Tibial nerve (tissue), 4 donors: Measurements from ENCODE around the gene ARFGAP1.

Experiments used
- EP300 ChIP-seq, 2 donors: sonication (generic); formaldehyde crosslinking; IDR thresholded peaks; one replicate each; pipeline ENCODE4 v1.6.1; 2017; ENCODE audit warnings: antibody characterized with exemption in 2 of 2, mild to moderate bottlenecking in 1 of 2
- POLR2A ChIP-seq, 2 donors: fragments of 450-650 bp; IDR thresholded peaks; one replicate each; pipeline ENCODE4 v1.6.1; 2017; ENCODE audit warnings: antibody characterized with exemption in 2 of 2, mild to moderate bottlenecking in 2 of 2, moderate library complexity in 2 of 2
- TF ChIP-seq, protein P1 (sequence below), 5 experiments: fragments of 200-600 bp in 3 of 5; fragments of 450-650 bp in 2 of 5; sonication (generic) in 3 of 5; IDR thresholded peaks; one replicate each; pipeline ENCODE4 v1.5.1; 2016 to 2019; ENCODE audit warnings: antibody characterized with exemption in 5 of 5, mild to moderate bottlenecking in 3 of 5, moderate library complexity in 2 of 5

DNA sequence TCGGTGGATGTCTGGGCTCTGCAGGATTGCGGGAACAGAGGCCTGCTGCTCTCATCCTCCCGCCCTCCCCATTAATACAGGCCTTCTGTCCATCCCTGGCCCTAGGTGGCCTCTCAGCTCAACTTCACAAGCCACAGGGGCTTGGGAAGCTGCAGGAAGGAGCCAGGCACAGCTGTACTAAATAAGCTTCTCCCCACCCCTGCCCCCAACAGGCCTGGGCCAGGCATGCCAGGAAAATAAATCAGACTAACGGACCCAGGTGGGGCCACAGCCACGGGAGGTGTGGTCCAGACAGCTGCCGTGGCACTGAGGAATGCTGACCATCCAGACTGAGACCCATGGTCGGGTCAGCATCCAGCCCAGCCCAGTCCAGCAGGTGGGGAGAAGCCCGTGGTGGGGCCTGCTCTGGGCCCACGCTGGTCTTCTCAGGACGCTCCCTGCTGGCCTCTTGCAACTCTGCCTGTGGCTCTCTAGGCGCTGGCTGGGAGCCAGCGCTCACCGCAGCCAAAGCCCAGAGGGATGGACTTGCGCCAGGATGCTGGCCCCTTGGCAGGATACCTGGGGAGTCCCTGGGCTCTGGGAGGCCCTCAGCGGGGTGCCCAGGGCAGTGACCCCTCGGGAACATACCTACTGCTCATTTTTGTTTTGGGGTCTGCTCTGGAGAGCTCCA lies 48.1 kb upstream of the ARFGAP1 start:
- TF ChIP-seq POLR2A (IDR thresholded peaks at IDR 0.05) (no peak), EP300 (IDR thresholded peaks at IDR 0.05) (no peak)
- TF ChIP-seq, protein P1, sequence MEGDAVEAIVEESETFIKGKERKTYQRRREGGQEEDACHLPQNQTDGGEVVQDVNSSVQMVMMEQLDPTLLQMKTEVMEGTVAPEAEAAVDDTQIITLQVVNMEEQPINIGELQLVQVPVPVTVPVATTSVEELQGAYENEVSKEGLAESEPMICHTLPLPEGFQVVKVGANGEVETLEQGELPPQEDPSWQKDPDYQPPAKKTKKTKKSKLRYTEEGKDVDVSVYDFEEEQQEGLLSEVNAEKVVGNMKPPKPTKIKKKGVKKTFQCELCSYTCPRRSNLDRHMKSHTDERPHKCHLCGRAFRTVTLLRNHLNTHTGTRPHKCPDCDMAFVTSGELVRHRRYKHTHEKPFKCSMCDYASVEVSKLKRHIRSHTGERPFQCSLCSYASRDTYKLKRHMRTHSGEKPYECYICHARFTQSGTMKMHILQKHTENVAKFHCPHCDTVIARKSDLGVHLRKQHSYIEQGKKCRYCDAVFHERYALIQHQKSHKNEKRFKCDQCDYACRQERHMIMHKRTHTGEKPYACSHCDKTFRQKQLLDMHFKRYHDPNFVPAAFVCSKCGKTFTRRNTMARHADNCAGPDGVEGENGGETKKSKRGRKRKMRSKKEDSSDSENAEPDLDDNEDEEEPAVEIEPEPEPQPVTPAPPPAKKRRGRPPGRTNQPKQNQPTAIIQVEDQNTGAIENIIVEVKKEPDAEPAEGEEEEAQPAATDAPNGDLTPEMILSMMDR (IDR thresholded peaks at IDR 0.05), result no peak
